Measurements from ENCODE around the gene CEP135.

- TF ChIP-seq, protein P1, sequence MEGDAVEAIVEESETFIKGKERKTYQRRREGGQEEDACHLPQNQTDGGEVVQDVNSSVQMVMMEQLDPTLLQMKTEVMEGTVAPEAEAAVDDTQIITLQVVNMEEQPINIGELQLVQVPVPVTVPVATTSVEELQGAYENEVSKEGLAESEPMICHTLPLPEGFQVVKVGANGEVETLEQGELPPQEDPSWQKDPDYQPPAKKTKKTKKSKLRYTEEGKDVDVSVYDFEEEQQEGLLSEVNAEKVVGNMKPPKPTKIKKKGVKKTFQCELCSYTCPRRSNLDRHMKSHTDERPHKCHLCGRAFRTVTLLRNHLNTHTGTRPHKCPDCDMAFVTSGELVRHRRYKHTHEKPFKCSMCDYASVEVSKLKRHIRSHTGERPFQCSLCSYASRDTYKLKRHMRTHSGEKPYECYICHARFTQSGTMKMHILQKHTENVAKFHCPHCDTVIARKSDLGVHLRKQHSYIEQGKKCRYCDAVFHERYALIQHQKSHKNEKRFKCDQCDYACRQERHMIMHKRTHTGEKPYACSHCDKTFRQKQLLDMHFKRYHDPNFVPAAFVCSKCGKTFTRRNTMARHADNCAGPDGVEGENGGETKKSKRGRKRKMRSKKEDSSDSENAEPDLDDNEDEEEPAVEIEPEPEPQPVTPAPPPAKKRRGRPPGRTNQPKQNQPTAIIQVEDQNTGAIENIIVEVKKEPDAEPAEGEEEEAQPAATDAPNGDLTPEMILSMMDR (IDR thresholded peaks at IDR 0.05) = no peak
- TF ChIP-seq POLR2A (IDR thresholded peaks at IDR 0.05) = no peak
Measured at GRCh38 chr4:55907469-55907868, 41.3 kb upstream of the CEP135 start.

Measured in breast epithelium (tissue), 3 donors.